Spleen (tissue), 7 donors: Measurements from ENCODE around the gene KHDC1.
"Not testable (repeated sequence)": the region's sequence is repeated elsewhere in the genome, so short reads cannot be mapped to it uniquely, and the experiment has no call there.

Experiments
- CTCF ChIP-seq, 11 experiments: fragments of 200-600 bp in 7 of 11; fragments of 450-650 bp in 4 of 11; sonication (generic) in 4 of 11; IDR thresholded peaks in 8 of 11; conservative IDR thresholded peaks in 3 of 11; 1 replicate in 7 of 11; 2 replicates in 4 of 11; pipeline versions ENCODE4 v1.4.0 to v1.8.0; 2016 to 2021; ENCODE audit warnings: antibody characterized with exemption in 11 of 11, inconsistent platforms in 4 of 11, mild to moderate bottlenecking in 1 of 11
- POLR2AphosphoS5 ChIP-seq, 3 donors: sonication (generic); formaldehyde crosslinking; IDR thresholded peaks; one replicate each; pipeline ENCODE4 v1.5.1; 2017; ENCODE audit warnings: antibody characterized with exemption in 3 of 3
- donor health status: DM: no; HTN: no; CAD: no; lungs with moderate emphysema.
- donor health status: DM: no; HTN: no; CAD: no.
- donor health status: DM: no; HTN: no; CAD: no.

- TF ChIP-seq POLR2AphosphoS5 (IDR thresholded peaks at IDR 0.05); CTCF (IDR thresholded peaks at IDR 0.05 in 8 of 11, conservative IDR thresholded peaks at IDR 0.05 in 3 of 11): not testable (repeated sequence)
Measured at GRCh38 chr6:73269296-73269695, 6.3 kb upstream of the KHDC1 start.
